DMS153 treated with DMSO at 0.1 percent for 48 hours (cell line): ENCODE results near the gene SERPINA5.
"Not testable (repeated sequence)": the region's sequence is repeated elsewhere in the genome, so short reads cannot be mapped to it uniquely, and the experiment has no call there.

Experiments
- DNase-seq: peaks from one replicate; lab custom pipeline; 2025; ENCODE audit not compliant: unreplicated experiment; lab: John Stamatoyannopoulos, UW

Gene SERPINA5

DNA sequence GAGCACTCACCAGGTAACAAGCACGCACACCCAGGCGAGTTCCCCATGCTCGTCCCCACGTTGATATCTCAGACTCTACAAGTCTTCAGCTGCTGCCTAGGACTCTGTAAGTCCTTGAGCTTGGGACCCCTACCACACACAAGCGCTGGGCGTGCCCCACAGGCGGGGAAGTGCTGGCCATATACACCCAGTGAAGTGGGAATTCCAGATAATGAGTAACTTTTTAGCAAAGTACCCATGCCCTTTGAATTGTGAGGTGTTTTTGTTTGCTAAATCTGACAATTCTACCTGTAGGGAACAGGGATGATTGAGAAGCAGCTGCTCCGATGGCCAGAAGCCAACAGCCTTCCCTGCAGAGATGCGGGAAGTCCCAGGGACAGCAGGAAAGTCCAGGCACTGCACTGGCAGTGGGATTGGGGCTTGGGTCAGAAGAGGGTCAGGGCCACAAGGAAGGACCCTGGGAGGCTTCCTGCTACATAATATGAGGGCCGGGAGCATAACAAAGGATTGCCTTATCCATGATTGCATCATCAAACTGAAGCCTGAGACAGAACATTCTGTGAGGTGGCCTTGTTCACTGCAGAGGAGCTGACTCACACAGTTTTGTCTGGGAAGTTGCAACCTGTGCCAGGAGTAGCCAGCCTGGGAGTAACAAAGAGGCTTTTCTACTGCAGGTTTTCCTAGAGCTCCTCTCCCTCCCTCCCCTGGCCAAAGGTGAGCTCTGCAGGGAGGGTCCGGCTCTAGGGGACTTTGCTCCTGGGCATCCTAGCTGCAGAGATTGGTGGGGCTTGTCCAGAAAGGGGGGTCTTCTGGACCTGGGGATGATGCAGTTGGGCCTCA, 17.8 kb downstream of the SERPINA5 start:
- no peak for DNase-seq

DNA sequence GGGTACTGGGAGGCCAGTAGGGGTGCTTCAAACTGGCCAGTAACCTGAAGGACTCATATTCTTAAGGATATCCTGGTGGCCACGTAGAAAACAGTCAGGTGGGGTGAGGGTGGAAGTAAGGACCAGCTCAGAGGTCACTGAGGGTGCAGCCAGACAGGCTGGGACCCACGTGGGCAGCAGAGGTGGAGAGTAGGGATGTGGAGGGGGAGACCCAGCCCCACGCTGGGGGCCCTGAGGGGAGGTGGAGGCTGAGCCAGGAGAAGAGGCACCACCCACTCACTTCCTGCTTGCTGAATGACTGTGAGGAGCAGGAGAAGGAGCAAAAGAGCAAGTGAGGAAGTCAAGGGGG, 18.4 kb downstream of the SERPINA5 start:
- no peak for DNase-seq

DNA sequence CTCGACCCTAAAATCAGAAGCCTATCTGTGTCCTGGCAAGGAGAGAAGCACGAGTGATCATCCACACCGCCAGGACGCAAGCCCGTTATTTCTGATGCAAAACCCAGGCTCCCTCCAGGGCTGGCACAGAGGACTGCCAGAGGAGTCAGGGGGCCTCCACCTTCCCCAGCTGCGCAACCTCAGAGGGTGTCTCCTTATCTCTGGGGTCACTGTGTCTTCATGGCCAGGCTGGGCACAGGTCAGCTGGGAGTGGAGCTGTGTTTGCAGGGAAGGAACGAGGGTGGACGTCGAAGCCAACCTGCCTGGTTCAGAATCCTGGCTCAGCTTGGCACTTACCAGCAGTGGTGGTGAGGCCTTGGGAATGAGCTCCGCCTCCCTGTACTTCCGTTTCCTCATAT, 18.9 kb downstream of the SERPINA5 start:
- DNase-seq = no peak

DNA sequence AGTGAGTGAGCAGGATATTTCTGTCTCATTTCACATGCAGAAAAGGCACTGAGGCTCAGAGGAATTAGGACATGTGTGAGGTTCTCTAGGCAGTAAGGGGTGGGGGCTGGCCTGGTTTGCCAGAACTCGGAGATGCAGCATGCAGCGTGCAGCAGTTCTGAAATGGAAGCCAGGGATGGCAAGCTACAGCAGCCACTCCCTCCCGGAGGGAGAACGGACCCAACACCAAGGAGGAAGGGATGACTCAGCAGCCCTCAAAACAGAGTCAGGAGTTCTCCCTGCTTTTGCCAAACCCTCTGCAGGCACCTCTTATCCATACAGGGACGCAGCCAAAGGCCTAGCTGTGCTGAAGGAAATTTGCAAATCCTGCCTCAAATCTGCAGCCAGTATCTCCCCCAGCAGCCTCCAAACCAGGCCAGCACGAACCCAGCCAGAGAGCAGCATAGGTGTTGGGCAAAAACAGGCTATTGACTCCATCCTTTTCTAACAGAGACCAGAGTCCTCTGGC, 20.7 kb downstream of the SERPINA5 start:
- DNase-seq = no peak

DNA sequence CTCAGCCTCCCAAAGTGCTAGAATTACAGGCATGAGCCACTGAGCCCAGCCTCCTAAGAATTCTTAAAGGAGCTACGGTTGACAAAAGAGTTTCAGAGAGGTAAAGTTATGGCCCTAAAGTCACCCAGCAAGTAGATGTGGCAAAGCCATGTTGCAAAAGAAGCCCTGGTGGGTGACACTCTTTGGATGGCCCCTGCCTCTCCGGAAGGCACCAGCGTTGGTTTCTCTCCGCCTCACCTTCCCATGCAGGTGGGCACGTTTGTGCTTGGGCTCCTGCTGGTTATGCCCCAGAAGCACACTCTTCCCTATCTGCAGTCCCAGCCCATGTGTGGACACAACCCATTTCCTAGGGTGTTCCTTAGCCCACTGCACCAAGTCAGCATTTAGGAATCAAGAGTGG, 21.5 kb downstream of the SERPINA5 start:
- DNase-seq = no peak

DNA sequence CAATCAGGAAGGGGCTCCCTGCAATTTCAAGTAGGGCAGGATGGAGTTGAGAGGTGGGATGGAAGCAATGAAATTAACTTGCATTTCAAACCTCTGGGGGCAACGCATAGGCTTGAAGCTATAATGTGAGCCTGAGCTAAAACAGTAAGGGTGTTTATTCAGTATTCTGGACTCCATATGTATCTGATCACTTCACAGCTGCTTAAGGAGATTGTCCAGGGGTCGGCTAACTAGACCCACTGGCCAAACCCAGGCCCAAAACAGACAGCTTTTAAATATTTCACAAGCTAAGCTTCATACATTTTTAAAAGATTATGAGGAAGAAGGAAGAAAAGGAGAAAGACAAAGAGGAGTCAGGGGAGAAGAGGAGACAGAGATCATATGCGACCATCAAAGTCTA, 24.1 kb downstream of the SERPINA5 start:
- no peak for DNase-seq

DNA sequence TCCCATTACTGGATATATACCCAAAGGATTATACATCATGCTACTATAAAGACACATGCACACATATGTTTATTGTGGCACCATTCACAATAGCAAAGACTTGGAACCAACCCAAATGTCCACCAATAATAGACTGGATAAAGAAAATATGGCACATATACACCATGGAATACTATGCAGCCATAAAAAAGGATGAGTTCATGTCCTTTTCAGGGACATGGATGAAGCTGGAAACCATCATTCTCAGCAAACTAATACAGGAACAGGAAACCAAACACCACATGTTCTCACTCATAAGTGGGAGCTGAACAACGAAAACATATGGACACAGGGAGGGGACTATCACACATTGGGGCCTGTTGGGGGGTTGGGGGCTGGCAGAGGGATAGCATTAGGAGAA, 27.7 kb downstream of the SERPINA5 start:
- not testable (repeated sequence) for DNase-seq

DNA sequence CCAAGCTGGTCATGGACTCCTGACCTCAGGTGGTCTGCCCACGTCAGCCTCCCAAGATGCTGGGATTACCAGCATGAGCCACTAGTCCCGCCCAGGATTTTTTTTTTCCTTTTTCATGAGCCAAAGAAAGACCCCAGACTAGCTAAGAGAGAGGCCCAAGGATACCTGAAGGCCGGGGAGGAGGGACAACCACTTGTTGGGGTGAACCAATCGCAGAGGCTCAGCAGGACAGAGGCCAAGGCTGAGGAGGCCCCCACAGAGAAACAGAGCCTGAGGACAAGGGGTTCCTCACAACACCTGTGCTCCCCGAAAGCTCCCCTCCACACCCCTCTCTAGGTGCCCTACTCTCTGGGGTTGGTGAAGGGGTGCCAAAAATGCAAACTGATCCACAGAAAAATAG, 30.0 kb downstream of the SERPINA5 start:
- DNase-seq = no peak

DNA sequence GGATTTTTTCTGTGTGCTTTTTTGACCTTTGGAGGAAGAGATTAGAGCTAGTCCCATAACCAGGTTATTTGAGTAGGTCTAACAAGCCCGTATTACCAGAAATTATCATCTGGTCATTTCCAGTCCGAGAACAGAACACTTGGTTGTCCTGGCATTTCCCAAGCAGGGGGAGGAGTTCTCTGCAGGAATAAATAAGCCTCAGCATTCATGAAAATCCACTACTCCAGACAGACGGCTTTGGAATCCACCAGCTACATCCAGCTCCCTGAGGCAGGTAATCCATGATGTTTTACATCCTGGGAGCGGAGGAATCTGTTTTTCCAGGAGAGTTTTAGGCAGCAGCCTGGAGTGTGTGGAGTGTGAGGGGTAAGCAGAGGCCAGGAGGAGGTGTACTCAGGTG, 30.9 kb downstream of the SERPINA5 start, which contains the start of gene SERPINA3:
SERPINA3 (plus strand) TSS at position 218 of the 400 bp plus-strand sequence. CDS start 2,051 bp downstream, outside the sequence.
- DNase-seq = no peak

DNA sequence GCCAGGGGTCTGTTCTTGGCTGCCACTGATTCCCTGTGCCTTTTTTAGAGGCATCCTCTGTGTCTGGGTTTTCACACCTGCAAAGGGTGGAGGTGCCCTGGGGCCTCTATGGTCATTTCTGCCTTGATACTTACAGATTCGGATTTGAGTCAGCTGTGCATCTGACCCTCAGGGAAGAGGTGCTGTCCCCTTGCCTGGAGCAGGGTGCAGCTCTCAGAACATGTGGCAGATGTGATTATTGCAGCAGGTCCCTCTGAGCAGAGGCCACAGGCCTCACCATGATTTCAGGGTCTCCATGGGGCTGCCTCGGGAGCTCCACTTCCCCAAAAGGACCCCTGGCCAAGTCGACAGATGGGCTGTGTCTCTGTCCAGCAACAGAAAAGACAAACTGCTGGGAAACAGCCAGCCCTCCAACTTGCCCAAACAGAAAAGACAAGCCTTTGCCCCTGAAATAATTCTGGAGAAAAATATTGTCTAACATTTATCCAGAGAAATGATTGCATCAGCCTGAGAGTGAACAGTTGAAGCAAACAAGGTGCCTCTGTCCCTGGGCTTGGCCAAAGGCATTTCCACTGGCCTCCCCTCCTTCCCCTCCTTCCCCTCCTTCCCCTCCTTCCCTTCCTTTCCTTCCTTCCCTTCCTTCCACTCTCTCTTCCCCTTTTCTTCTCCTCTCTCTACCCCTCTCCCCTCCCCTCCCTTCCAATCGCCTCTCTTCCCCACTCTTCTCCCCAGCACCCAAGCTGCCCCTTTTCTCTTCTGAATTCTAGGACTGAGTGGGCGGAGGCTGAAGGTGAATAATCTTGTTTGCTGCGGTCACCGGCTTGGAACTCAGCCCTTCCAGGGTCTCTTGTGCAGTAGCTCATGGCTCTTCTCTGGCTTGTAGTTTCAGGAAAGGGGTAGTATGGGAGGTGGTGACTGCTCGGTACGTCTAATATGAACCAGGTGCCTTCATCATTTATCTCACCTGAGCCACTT, 31.6 kb downstream of the SERPINA5 start:
- DNase-seq = no peak

DNA sequence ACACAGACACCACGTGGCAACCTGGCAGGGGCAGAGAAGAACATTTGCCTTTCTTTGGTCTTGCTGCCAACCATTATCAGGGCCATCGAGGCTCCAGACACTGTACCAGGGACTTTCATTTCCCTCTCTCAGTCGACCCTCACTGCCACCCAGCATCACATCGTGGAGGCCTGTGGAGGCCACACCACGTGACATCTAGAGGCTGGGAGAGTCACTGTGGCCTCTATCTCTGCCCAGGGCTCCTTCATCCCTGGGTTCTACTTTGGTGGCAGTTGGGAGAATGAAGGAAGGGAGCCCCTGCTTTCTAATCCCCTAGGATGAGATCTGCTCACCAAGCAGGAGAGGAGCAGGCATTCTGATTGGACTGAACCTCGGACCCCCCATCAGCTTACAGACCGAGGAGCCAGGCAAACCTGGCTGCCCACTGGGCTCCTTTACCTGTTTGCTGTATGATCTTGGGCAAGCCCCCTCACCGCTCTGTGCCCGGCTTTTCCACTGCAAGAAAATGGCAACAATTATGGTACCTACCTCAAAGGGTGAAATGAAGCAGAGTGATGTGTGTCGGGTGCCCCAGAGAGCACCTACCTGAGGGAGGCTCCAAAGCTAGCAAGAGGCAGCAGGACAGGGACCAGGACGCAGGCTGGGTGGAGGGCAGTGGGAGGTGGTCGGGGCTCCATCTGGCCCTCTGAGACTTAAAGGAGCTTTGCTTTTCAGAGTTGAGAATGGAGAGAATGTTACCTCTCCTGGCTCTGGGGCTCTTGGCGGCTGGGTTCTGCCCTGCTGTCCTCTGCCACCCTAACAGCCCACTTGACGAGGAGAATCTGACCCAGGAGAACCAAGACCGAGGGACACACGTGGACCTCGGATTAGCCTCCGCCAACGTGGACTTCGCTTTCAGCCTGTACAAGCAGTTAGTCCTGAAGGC, 32.8 kb downstream of the SERPINA5 start:
- no peak for DNase-seq

DNA sequence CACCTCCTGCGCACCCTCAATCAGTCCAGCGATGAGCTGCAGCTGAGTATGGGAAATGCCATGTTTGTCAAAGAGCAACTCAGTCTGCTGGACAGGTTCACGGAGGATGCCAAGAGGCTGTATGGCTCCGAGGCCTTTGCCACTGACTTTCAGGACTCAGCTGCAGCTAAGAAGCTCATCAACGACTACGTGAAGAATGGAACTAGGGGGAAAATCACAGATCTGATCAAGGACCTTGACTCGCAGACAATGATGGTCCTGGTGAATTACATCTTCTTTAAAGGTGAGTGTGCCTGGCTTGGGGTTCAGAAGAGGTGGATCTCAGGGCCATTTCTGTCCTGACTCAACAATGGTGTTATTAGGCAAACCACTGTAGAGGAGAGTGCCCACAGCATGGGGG, 33.6 kb downstream of the SERPINA5 start:
- DNase-seq = no peak

DNA sequence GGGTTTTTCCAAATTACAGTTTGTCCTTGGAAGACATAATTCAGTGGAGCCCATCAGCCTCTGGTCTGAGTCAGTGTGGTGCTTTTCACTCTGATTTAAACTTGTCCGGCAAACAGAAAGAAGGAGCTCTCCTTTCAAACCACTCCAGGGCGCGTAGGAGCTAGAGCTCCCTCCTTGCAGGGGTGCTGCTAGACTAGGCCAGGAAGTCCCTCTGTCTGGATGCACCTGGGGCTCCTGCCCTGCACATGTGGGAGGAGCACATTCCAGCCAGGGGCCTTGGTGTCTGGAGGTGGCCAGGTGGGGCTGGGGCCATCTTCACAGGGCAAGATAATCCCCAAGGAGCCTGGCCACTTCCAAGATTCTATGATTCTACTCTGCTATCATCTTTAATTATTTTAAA, 34.0 kb downstream of the SERPINA5 start:
- DNase-seq = no peak

DNA sequence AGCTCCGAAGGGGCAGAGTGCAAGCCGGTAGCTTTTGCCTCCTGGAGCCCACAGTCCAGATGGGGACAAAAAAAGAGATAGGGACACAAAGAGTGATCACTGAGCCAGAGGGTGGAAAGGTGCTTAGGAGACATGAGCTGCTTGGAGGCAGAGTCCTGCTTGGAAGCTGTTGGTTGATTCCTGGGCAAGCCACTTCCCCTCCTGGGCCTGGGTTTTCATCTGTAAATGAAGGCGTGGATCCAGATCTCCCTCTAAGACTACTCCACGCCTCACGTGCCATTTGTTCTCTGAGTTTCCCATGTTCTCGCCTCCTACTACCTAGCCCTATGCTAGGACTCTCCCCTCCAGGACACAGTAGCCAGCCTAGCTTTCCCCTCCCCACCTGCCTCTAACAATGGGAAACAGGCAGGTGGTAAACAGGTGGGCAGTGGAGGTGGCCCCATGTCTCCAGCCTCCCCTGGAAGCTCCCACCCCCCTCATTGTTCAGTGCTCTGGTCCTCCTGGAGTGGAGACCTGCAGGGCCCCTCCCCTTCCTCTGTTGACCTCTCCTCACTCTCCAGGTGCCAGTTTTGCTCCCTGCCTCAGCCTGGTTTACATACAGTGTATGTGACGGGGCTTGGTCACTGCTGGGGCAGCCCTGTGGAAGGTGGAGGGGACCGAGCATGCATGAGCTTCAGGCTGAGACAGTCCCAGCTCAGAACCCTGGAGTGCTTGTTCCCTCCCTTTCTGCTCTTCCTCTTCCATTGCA, 34.8 kb downstream of the SERPINA5 start:
- DNase-seq = no peak

DNA sequence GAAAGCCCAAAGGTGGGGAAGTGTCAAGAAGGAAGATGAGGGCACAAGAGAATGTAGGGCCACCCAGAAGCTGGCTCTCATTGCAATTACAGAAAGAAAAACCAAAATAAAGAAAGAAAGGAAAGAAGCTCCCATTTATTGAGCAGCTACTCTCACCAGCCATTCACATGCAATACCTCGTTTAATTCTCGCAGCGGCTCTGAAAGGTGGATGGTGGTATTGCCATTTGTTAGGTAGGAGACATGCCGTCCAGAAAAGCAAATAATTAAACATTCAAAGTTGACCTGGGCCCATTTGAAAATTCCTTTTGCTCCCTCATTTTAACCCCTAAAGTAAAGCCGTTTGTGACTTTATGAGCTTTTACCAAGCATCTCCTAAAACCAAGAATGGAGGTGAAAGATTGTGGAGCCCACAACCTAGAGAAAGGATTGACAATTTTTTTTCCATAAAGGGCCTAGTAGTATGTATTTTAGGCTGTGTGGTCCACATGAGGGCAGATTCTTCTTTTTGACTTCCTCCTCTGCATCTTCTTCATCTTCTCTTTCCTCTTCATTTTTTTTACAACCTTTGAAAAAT, 36.2 kb downstream of the SERPINA5 start:
- no peak for DNase-seq

DNA sequence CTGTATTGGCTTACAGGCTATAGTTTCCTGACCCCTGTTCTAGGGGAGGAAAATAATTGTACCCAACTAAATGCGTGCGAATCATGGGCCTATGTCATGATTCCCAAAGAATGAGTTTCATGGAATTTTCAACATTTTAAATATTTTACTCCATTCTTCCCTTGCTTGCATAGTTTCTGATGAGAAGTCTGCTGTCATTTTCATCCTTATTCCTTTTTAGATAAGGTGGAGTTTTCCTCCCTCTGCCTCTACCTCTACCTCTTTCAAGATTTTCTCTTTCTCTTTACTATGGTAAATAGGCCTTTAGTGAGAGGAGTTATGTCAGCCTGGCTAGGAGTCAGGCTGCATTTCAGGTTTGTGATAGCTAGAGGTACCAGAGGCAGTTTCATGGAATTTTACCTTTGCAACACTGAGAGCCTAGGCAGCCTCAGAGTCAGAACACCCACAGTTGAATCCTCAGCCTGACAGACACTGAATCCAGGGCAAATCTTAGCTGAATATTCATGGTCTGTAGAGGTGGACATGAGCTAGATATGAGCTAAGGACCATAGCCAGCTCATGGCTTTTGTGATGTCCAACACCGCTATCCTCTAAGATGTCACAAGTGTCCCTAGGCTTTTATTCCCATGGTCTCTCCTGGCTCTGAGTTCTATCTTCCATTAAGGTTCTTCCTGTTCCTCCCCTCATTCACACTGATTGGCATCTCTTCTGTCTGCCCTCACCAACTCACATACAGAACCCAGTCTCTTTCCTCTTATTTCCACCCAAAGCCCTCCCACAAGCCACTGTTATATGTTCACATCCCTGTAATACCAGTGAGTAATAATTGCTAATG, 37.0 kb downstream of the SERPINA5 start:
- DNase-seq = no peak

DNA sequence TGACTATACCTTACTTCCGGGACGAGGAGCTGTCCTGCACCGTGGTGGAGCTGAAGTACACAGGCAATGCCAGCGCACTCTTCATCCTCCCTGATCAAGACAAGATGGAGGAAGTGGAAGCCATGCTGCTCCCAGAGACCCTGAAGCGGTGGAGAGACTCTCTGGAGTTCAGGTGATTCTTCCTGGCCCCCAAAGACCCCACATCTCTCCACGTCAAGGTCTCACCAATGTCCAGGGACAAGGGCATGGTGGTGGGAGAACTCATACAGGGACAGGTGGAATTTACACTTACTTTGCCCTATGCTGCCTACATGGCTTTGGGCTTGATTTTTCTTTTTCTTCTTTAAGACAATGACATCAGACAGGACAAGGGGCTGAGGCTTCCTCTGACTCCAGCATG, 38.1 kb downstream of the SERPINA5 start:
- no peak for DNase-seq

DNA sequence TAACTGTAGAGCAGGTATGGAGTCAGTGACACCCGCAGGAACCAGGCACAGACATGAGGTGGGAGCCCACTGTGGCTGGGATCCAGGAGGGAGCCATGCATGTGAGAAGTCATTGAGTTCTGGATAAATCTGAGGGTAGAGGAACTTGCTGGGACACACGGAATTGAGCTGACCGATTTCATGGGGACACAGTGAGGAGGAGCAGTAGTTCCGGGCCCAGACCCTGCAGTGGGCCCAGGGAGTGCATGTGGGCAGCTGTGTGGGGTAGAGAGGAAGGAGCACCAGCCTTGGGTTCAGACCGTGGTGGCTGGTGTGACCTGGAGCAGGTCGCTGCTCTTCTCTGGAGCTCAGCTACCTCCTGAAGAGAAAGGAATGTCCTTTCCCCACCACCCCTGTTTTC, 39.4 kb downstream of the SERPINA5 start:
- no peak for DNase-seq
